Measurements from ENCODE around the gene BTBD17.

The BTBD17 gene

DNA sequence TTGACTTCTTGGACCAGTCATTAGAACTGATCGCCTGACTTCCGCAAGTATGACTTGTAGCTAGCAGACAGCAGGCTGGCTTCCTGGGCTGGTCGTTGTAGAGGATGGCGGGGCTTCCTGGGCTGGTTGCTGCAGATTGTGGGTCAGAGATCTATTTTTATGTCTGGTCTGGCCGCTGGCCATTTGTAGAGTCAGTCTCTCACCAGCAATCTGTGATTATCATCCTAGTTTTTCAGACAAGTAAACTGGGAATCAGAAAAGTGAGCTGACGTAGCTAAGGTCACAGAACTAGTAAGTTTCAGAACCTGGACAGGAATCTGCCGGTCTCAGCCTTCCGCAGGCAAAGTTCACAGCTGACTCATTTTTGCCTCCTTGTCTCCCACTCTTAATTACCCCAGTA, 24.7 kb upstream of the BTBD17 start:
- no peak for DNase-seq

DNA sequence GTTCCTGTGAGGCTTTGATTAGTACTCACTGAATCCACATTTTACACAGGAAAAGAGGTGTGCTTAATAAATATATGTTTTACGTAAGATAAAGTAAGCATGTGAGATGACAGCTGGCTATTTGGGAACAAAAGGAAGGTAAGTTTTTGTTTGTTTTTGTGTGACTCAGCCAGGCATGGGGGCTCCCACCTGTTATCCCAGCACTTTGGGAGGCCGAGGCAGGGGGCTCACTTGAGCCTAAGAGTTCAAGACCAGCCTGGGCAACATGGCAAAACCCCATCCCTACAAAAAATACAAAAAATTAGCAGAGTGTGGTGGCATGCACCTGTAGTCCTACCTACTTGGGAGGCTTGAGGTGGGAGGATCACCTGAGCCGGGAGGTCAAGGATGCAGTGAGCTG, 23.5 kb upstream of the BTBD17 start:
- no peak for DNase-seq

DNA sequence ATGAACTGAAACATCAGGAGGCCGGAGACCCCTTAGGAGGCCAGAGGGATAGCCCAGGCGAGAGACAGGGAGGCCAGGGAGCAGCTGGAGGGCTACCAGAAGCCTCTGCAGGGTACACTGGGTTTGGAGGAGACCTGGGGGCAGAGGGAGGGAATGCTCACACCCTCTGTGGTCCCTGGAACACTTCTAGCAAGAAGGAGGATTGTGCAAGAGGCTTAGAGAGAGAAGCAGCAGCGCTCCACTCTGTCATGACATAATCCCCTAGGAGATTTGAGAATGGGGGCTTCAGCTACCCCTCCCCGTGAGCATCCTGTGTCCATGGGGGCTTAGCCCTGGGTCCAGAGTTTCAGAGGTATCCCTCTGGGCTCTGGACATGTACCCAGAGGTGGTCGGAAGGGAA, 21.5 kb upstream of the BTBD17 start:
- DNase-seq, result no peak

DNA sequence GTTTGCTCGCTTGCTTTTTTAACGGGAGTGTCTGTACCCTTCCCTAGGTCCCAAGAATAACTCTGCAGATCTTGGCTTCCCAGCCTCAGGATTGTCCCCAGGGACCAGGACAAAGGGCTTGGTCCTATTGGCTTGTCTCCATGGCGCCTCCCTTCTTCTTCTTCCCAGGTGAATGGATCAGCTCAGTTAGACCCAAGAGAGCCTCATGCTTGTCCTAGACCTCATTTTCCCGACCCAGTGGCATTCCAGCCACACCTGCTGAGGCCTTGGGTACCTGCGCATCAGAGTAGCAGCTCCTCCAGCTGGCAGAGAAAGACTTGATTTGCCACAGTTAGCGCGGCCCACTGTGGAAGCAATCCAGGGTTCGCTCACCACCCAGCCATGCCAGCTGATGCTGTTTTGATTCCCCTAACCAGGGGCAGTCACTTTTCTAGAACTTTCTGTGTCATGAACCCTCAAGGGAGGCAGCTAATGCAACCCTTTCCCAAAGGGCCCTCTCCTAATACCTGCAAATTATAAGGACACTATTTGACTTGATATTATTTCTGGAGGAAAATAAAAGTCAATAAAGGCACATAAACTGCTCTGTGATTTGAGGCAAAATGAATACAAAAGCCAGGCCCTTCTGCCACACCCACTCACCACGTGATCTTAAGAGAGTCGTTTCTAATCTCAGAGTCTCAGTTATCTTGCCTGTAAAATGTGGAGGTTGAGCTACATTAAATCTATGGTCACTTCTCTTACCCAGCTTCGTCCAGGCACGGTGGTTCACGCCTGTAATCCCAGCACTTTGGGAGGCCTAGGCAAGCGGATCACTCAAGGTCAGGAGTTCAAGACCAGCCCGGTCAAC, 19.5 kb upstream of the BTBD17 start:
- no peak for DNase-seq

DNA sequence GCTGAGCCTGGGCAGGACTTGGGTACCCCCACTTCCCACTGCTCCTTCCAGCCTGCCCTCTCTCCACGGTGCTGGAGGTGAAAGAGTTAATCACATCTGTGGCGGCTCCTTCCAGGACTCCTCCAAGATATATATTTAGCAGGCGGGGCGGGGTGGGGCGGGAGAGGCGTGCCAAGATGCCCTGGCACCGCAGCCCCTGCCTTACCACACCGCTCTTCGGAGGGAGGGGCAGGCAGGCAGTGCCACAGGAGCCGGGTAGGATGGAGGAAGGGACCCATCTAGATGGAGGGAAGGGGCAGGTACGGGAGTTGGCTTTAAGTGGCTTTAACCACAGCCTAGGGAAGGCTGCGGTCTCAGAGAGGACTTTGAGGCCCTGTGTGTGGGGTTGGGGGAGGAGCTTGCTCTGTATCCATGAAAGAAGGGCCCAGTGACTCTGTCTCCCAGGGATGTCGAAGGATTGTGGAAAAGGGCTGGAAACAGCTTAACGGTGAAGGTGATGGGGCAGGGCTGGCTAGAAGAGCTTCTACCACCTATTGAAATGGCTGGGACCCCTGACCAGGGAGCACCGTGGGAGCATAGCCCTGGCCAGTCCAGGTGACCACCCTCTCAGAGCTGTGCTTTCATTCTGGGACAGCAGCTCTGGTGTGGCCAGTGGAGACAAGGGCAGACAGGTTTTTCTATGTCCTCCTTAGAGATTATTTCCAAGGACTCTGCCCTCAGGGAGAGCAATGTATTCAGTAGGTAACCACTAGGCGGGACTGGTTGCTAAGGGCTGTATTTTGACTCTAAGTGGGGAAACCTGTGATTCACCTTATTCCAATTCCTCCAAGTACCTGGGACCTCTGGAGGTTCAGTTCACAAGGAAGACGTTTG, 18.7 kb upstream of the BTBD17 start:
- no peak for DNase-seq

DNA sequence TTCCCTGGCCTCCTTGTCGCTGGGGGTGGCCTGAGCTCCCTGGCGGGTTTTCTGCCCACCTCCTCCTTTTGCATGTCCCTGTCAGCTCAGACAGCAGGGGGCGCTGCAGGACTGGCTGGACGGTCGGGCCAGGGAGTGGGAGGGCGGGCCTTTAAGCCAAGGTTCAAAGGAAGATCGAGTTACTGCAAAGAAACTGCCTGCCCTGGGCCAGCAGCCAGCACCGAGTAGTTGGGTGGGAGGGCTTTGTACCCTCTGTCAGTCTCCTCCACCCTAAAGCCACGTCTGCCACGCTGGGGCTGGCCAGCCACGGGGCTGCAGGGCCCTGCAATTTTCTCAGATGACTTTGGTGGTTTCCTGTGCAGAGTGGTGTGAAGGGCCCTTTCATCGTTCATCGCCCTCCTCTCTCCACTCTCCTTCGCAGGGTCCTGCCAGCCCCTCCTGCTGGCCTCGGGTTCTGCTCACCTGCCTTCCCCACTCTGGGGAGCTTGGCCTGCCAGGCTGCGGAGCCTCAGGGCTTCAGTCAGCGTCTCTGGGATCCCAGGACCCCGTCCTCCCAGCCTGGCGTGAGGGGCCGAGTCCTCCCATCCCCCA, 17.9 kb upstream of the BTBD17 start:
- peak; percentile 93 for DNase-seq

DNA sequence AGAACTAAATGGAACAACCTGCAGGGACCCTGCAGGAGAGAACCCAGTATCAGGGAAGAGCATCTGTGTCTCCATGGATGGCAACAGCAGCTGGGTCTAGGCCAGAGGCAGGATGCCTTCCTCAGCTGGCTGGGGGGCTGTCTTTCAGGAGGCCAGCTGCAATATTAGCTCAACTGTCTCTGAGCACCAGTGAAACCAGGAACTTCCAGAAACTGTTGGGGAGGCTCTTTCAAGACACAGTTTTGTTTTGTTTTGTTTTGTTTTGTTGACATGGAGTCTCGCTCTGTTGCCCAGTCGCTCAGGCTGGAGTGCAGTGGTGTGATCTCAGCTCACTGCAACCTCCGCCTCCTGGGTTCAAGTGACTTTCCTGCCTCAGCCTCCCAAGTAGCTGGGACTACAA, 13.2 kb upstream of the BTBD17 start:
- DNase-seq, result no peak

DNA sequence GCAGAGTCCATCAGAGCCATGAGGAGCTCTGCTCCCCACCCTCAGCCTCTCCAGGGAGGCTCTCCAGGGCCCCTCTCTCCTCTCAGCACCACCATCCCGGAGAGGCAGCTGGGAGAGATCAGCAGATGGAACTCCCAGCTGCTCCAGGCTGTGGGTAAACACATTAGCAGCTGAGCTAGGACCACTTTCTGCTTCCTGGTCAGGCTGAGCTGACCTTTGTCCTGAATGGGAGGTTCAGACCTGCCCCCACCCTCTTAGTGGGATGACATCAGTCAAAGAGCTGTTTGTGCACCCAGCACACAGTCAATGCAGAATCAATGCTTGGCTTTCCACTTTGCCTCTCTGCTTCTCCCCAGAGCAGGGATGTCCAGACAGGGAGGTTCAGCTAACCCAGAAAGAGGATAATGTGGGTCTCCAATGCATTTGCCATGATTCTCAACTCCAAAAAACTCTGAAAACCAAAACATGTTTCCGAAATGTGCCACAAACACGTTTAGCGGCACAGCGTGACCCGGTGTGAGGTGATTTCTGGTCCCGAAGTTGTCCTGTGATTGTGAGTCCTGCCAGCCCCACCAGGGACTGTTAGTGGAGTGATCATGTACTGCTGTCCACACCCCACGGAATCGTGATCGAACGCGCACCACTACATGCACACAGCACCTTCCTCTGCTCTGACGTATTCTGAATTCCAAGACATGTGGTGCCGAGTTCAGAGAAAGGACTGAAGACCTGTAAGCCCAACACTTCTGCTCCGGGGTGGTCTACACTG, 12.4 kb upstream of the BTBD17 start:
- no peak for DNase-seq

DNA sequence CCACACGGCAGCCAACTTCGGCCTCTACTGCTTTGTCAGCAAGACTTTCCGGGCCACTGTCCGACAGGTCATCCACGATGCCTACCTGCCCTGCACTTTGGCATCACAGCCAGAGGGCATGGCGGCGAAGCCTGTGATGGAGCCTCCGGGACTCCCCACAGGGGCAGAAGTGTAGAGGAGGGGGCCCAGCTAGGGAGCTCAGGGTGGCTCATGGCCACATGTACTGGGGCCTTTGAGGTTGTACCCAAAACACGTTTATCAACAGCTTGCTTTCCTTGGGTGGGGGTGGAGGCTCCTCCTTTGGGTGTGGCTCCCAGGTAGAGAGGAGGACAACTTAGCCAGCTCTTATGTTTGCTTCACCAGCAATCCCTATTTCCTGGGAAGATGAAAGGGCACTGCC, 10.8 kb upstream of the BTBD17 start:
- DNase-seq, result no peak

DNA sequence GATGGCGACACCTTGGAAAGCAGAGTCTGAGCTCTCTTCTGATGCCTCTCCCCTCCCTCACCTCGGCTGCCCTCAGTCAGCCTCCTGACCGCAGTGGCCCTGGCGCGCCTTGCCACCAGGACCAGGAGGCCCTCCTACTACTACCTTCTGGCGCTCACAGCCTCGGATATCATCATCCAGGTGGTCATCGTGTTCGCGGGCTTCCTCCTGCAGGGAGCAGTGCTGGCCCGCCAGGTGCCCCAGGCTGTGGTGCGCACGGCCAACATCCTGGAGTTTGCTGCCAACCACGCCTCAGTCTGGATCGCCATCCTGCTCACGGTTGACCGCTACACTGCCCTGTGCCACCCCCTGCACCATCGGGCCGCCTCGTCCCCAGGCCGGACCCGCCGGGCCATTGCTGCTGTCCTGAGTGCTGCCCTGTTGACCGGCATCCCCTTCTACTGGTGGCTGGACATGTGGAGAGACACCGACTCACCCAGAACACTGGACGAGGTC, 10.0 kb upstream of the BTBD17 start:
- DNase-seq, result no peak

DNA sequence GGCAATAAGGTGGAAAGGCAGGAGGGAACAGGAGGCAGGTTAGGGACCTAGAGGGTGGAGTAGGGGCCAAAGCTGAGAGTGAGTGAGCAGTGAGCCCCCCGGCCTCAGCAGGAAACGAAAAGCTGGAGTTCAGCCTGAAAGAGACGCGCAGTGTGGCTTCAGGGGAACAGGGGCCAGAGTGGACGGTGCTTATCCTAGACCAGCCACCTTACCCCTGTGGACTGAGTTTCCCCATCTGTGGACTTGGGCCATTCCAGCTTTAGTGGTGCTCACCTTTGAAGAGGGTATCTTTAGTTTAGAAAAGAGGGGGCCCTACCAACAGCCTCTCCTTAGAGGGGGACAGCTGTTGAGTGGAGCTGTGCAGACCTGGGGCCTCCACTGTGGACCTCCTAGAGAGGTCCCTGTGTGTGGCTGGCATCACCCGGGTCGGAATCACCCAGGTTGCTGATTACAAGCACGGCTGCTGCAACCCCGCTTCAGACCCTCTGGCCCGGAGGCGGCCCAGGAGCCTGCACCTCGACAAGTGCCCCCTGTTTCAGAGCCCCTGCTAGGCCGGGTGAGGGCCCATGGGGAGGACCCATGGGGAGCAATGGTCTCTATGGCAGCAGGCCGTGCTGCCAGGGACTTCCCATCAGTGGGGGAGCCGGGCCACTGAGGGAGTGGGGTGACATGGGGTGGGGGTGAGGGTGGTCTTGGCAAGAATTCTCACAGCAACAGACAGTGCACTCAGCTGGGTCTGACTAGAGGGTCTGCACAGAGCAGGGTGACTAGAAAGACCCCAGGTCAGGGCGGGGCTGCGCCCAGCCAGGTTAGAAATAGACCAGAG, 8.2 kb upstream of the BTBD17 start:
- DNase-seq, result no peak

DNA sequence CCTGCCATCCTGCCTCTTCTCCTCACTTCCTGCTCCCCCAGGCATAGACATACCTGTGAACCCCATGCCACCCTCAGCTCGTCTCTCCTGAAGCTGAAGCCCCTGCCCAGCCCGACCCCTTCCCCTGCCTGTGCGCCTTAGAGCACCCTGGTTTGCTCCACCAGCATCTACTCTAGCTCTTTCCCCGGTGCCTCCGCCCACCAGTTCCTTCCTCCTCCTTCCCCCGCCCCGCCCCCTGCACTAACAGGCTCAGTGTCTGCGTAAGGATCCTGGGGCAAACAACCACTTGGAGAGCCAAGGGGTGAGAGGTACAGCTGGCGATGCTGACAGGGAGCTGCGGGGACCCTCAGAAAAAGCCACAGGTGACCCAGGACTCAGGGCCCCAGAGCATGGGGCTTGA, 7.6 kb upstream of the BTBD17 start:
- peak; percentile 67 for DNase-seq

DNA sequence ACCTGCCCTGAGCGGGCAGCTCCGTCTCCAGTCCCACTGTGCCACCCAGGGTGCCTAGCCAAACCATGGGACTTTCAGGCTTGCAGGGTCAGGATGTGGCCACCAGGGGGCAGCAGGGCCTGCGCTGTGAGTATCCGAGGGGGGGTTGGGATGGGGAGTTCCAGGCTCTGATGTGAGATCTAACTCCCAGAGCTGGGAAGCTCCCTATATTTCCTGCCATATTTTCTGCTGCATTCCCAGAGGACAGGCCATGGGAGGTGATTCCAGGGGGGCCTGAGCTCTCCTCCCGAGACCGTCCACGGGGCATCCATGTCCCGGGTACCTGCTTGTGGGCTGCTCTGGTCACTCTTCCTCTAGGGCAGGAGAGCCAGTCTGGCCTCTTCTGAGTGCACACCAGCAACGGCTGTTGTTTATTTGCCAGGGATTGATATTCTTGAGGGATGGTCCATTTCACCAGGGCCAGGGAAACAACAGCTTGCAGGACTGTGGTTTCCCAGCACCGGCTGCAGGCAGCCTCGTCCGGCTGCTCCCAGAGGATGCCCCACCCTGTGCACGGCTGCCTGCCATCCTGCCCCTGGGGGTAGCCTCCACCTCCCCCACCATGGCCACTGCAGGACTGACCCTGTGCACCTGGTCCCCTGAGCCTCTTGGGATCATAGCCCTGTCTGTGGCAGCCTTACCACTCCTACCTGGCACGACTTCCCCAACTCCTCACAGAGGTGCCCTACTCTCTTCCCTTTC, 6.8 kb upstream of the BTBD17 start:
- peak; percentile 77 for DNase-seq

DNA sequence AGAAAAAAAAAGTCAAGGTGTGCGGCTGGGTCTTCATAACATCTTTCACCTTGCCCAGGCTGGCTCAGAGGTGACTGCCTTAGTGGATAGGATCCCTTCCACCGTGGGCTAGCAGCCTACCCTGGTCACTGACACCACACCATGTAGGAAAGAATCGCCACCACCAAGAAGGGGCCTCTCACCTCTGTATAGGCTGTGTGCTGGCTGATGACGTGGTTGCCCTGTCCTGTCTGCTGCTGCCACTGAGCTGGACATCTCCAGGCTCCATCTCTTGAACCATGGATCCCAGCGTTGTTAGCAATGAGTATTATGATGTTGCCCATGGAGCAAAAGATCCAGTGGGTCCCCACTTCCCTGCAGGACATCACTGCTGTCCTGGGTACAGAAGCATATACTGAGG, 5.5 kb upstream of the BTBD17 start, which contains the start of gene GPR142:
GPR142 (plus strand) TSS at position 301 of the 400 bp plus-strand sequence. CDS start 2,035 bp downstream, outside the sequence.
- DNase-seq, result no peak

DNA sequence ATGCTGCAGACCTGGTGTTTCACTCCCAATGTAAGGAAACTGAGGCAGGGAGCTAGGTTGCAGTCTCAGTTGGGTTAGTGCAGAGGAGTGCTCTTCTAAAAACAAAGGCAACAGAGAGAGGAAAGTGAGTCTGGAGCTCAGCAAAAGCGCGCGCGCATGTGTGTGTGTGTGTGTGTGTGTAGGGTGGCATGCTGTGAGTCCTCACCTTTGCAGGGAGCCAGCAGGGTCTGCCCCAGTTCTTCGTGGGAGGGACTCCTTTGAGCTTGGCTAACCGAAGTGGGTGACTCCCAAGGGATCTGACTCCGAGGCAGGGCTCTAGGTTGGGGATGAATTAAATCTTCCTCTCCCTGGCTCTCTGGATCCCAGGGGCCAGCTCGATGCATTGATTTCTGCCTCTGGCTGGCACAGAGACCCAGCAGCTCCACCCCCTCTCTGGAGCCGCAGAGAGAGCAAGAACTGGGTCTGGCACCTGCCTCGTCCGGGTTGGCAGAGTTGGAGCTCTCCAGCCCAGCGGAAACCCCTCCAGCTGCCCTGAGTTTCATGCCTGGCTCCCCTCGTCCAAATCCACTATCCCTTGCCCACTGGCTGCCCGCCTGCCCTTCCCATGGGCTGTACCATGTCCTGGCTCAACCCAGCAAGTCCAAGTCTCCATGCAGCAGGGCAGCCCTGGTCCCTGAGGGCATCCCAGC, 1.3 kb upstream of the BTBD17 start:
- DNase-seq, result no peak

DNA sequence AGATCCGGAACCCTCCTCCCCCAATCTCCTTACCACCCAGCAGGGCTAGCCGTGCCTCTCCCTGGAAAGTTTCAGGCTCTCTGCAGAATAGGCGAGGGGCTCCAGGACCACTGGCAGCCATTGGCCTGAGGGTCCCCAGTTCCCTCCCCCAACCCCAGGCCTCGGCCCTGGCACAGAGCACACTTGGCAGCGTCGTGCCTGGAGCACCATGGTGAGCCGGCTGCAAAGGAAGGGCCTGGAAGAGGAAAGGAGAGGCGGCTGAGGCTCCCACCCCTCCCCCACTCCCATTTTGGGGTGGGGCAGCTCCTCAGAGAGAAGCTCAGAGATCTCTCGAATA, 369 bp upstream of the BTBD17 start:
- no peak for DNase-seq

DNA sequence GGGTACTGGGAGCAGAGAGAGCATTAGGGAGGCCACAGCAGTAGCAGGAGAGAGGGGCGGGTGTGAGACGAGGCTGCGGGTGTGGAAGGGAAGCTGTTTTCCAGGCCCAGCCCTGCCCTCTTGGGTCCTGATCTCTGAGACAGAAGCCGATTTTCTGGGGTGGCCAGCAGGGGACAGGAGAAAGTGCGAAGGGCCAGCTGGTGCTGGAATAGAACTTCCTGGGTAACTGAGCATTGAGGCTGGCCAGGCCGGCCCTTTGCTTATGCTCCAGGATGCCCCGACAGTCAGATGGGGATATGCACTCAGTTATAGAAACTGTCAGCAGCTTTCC, 804 bp downstream of the BTBD17 start:
- no peak for DNase-seq

DNA sequence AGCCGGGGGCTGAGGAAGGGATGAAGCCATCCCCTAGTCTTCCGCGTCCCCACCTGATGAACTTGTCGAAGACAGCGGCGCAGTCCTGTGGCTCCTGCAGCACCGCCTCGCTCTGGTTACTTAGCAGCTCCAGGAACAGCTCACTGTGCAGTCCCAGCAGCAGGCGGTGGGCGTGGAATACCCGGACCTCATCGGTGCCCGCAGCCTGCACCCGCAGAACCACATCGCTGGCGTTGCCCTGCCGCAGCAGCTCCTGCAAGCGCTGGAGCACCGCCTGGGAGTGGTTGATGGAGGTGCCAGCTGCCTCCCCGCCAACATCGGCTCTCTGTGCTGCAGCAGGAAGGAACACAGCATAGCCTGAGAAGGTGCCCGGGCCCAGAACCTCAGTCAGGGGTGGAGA, 1.8 kb downstream of the BTBD17 start:
- DNase-seq, result no peak

DNA sequence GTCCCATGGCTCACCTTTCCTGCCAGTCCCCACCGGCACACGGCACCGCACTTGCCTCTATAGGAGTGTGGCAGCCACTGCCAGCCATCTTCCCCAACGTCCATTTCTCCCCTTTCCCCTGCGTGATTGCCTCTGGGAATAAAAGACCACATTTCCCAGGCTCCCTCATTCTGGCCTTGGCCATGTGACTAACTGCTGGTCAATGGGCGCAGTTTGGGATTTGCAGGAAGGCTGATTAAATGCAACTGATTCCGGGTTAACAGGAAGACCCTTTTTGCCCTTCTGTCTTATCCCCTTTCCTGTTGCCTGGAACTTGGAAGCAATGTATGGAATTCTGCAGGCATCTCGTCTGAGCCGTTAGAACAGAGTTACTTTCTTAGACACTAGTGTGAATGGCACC, 3.0 kb downstream of the BTBD17 start:
- no peak for DNase-seq

DNA sequence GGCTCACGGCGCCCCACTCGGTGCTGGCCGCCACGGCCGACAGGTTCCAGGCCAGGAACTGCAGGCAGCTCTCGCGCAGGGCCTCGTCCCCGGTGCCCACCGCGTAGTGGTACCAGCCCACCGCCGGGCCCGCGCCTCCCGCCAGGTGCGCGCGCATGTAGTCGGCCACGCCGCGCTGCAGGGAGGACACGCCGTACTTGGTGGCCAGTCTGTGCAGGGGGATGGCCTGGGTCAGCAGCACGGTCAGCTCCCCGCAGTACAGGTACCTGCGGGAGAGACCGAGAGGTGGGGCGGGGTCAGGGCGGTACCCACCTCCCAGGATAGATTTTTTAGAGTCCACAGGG, 4.2 kb downstream of the BTBD17 start:
- no peak for DNase-seq

All from activated CD8-positive, alpha-beta memory T cell treated with anti-CD3 and anti-CD28 coated beads, Interleukin-2, amount 50 U/mL, for 4 hours (primary cell).